HCT116 (cell line): ENCODE measurements around the gene TGFBRAP1. TPM values are rescaled to one million over a fixed set of nuclear protein-coding genes. Genes with fewer than 3 reads are reported as not detected.

ENCODE experiments used
- ATAC-seq: fragments of 200-7000 bp; cut with Tn5 transposase; 2 replicates; pipeline ENCODE4 v1.9.1; 2020; ENCODE audit warnings: mild to moderate bottlenecking, moderate library complexity
- BruUV-seq: library from RNA; stranded (reverse); fragments of 400-500 nt; replicated peaks from 2 replicates; lab custom pipeline; 2021; lab: Mats Ljungman, UMichigan
- CTCF ChIA-PET: fragments of 300-600 bp; sonication (Branson Sonifier 250); formaldehyde crosslinking; loops from one replicate; lab custom pipeline; 2021; ENCODE audit warnings: antibody characterized with exemption; lab: Charles Lee
- POLR2A ChIA-PET: fragments of 300-600, 350-600 bp; sonication (Branson Sonifier 250); formaldehyde crosslinking; loops from one replicate; lab custom pipeline; 2021; ENCODE audit warnings: antibody characterized with exemption; lab: Charles Lee
- RAD21 ChIA-PET, 2 experiments: fragments of 300-600 bp; sonication (Branson Sonifier 250); formaldehyde crosslinking; loops; one replicate each; lab custom pipeline; 2023; ENCODE audit warnings: low total read pairs in 2 of 2; ENCODE audit not compliant: uncharacterized antibody in 2 of 2, unreplicated experiment in 2 of 2, low non-redundant PET in 1 of 2; lab: Charles Lee
- DNase-seq: peaks from one replicate; pipeline ENCODE4 v3.0.0-alpha.2; 2010; ENCODE audit warnings: low read depth, low spot score
- H2AFZ ChIP-seq: fragments of 200-600 bp; shearing (Covaris generic), sonication (generic); 2 replicates; pipeline ENCODE4 v1.6.1; 2017; ENCODE audit warnings: low read depth, mixed run types, mixed read lengths, antibody characterized with exemption, low read length; ENCODE audit not compliant: poor library complexity, severe bottlenecking
- H3K27ac ChIP-seq: 2 replicates; pipeline ENCODE4 v1.5.1; 2012; ENCODE audit warnings: low read depth, low read length
- H3K27me3 ChIP-seq: fragments of 200-600 bp; sonication (generic); 2 replicates; pipeline ENCODE4 v1.6.1; 2016; ENCODE audit warnings: mixed run types, low read length, mixed read lengths; ENCODE audit not compliant: insufficient read depth
- H3K36me3 ChIP-seq, 2 experiments: fragments of 200-500 bp in 1 of 2; fragments of 200-600 bp in 1 of 2; sonication (Bioruptor generic) in 1 of 2; sonication (generic) in 1 of 2; 2 replicates each; pipeline versions ENCODE4 v1.5.1 to v1.6.1; 2014 to 2016; ENCODE audit warnings: low read length in 2 of 2, inconsistent platforms in 1 of 2, mixed read lengths in 1 of 2, mixed run types in 1 of 2; ENCODE audit not compliant: insufficient read depth in 2 of 2, control insufficient read depth in 1 of 2
- H3K4me1 ChIP-seq, 2 experiments: fragments of 200-600 bp in 1 of 2; sonication (generic) in 1 of 2; 2 replicates each; pipeline versions ENCODE4 v1.5.1 to v1.6.1; 2012 to 2017; ENCODE audit warnings: low read length in 2 of 2, inconsistent platforms in 1 of 2, mild to moderate bottlenecking in 1 of 2, mixed read lengths in 1 of 2, mixed run types in 1 of 2, moderate library complexity in 1 of 2; ENCODE audit not compliant: insufficient read depth in 2 of 2, control insufficient read depth in 1 of 2
- H3K4me2 ChIP-seq: fragments of 200-600 bp; sonication (generic); 2 replicates; pipeline ENCODE4 v1.6.1; 2017; ENCODE audit warnings: mixed run types, low read length, mixed read lengths
- H3K4me3 ChIP-seq, 2 experiments: fragments of 200-600 bp in 1 of 2; sonication (generic) in 1 of 2; replicated peaks in 1 of 2; 2 replicates each; pipeline ENCODE4 v1.5.1; 2011 to 2016; ENCODE audit warnings: low read length in 2 of 2, control low read depth in 1 of 2, low read depth in 1 of 2, mild to moderate bottlenecking in 1 of 2, mixed read lengths in 1 of 2, mixed run types in 1 of 2
- H3K79me2 ChIP-seq: fragments of 200-600 bp; sonication (generic); 2 replicates; pipeline ENCODE4 v1.6.1; 2017; ENCODE audit warnings: mild to moderate bottlenecking, mixed run types, low read length, moderate library complexity, mixed read lengths; ENCODE audit not compliant: insufficient read depth
- H3K9ac ChIP-seq: fragments of 200-600 bp; sonication (generic); 2 replicates; pipeline ENCODE4 v1.6.1; 2016; ENCODE audit warnings: low read length, mixed read lengths
- H3K9me2 ChIP-seq: fragments of 200-600 bp; sonication (generic), shearing (Covaris generic); 2 replicates; pipeline ENCODE4 v1.6.1; 2017; ENCODE audit warnings: mixed run types, mild to moderate bottlenecking, moderate library complexity; ENCODE audit not compliant: insufficient read depth
- H3K9me3 ChIP-seq, 2 experiments: fragments of 200-500 bp in 1 of 2; fragments of 200-600 bp in 1 of 2; sonication (Bioruptor generic) in 1 of 2; sonication (generic) in 1 of 2; 2 replicates each; pipeline ENCODE4 v1.6.1; 2014 to 2017; ENCODE audit warnings: low read length in 2 of 2, mixed read lengths in 2 of 2, inconsistent platforms in 1 of 2, low read depth in 1 of 2, mild to moderate bottlenecking in 1 of 2, mixed run types in 1 of 2, moderate library complexity in 1 of 2; ENCODE audit not compliant: control insufficient read depth in 1 of 2, insufficient read depth in 1 of 2
- H4K20me1 ChIP-seq: fragments of 200-600 bp; sonication (generic), shearing (Covaris generic); 2 replicates; pipeline ENCODE4 v1.6.1; 2017; ENCODE audit warnings: mixed run types, mild to moderate bottlenecking, moderate library complexity; ENCODE audit not compliant: insufficient read depth
- ATF3 ChIP-seq: IDR thresholded peaks from 2 replicates; pipeline ENCODE4 v1.6.1; 2012
- CTCF ChIP-seq, 3 experiments: fragments of 200-600 bp in 1 of 3; sonication (generic) in 1 of 3; IDR thresholded peaks in 2 of 3; conservative IDR thresholded peaks in 1 of 3; 2 replicates each; pipeline ENCODE4 v1.5.1; 2012 to 2017; ENCODE audit warnings: low read depth in 2 of 3, low read length in 2 of 3, antibody characterized with exemption in 1 of 3, borderline replicate concordance in 1 of 3, control low read depth in 1 of 3, mild to moderate bottlenecking in 1 of 3, mixed read lengths in 1 of 3, mixed run types in 1 of 3, moderate library complexity in 1 of 3; ENCODE audit not compliant: insufficient read depth in 1 of 3
- EGR1 ChIP-seq: IDR thresholded peaks from 2 replicates; pipeline ENCODE4 v1.6.1; 2012; ENCODE audit warnings: low read depth
- ELF1 ChIP-seq: IDR thresholded peaks from 2 replicates; pipeline ENCODE4 v1.6.1; 2012; ENCODE audit warnings: low read depth, borderline replicate concordance
- EZH2 ChIP-seq: fragments of 200-600 bp; sonication (generic); IDR thresholded peaks from 2 replicates; pipeline ENCODE4 v1.6.1; 2017; ENCODE audit warnings: antibody characterized with exemption, mixed run types
- EZH2phosphoT487 ChIP-seq: fragments of 200-600 bp; IDR thresholded peaks from 2 replicates; pipeline ENCODE4 v1.6.1; 2018; ENCODE audit warnings: antibody characterized with exemption, borderline replicate concordance
- JUND ChIP-seq: IDR thresholded peaks from 2 replicates; pipeline ENCODE4 v1.6.1; 2012
- POLR2AphosphoS5 ChIP-seq: IDR thresholded peaks from 2 replicates; pipeline ENCODE4 v1.6.1; 2011; ENCODE audit warnings: mild to moderate bottlenecking, low read depth, low read length, moderate library complexity
- RAD21 ChIP-seq: IDR thresholded peaks from 2 replicates; pipeline ENCODE4 v1.6.1; 2012; ENCODE audit warnings: low read depth, mild to moderate bottlenecking
- REST ChIP-seq: IDR thresholded peaks from 2 replicates; pipeline ENCODE4 v1.6.1; 2012; ENCODE audit warnings: low read depth
- SIN3A ChIP-seq: IDR thresholded peaks from 2 replicates; pipeline ENCODE4 v1.6.1; 2012; ENCODE audit warnings: low read depth
- TCF7L2 ChIP-seq: IDR thresholded peaks from 2 replicates; pipeline ENCODE4 v1.7.0; 2011; ENCODE audit warnings: borderline replicate concordance, inconsistent platforms; ENCODE audit not compliant: insufficient read depth, insufficient read length; ENCODE audit errors: extremely low read depth
- ZBTB33 ChIP-seq: IDR thresholded peaks from 2 replicates; pipeline ENCODE4 v1.6.1; 2011; ENCODE audit warnings: mild to moderate bottlenecking, low read length, moderate library complexity; ENCODE audit not compliant: insufficient replicate concordance; ENCODE audit errors: extremely low read depth
- ZFX ChIP-seq: fragments of 450-650 bp; IDR thresholded peaks from 2 replicates; pipeline ENCODE4 v1.6.1; 2017
- intact Hi-C: fragments of 100-400 bp; cut with micrococcal nuclease; formaldehyde crosslinking; loops from 2 replicates; pipeline ENCODE4 v1.10.0; 2022
- total RNA-seq: library from RNA; stranded (reverse); gene quantifications from one replicate; pipeline ENCODE4 v1.2.1, GENCODE V29; 2021; ENCODE audit not compliant: unreplicated experiment

Gene TGFBRAP1
- total RNA-seq, 1 experiment from 2014 or later = 18.3 TPM

- no peak for TF ChIP-seq CTCF (IDR thresholded peaks at IDR 0.05 in 2 of 3, conservative IDR thresholded peaks at IDR 0.05 in 1 of 3; ENCODE audit: borderline replicate concordance in 1 of 3, insufficient read depth in 1 of 3, low read depth in 2 of 3, low read length in 2 of 3)
- no peak for TF ChIP-seq RAD21
- TF ChIP-seq JUND = no peak
- no peak for TF ChIP-seq ELF1
These were observed 5.4 kb downstream of the TGFBRAP1 start (continued) for GRCh38 chr2:105324101-105324500.

GRCh38 chr2:105323111-105323510 is 6.4 kb downstream of the TGFBRAP1 start:
- Histone ChIP-seq H3K36me3 (no peaks in the 10 kb centered on the region), H3K27ac (no peak overlapping the region), H3K4me3 (no peak overlapping the region), H3K9ac (no peak overlapping the region), H3K27me3 (no peaks in the 10 kb centered on the region), H3K4me2 (no peak overlapping the region), H3K9me3 (no peaks in the 10 kb centered on the region), H3K4me1 (peaks cover 4 to 8% of the 10 kb centered on the region in 2 experiments; a peak in 3 of 4 replicates), H2AFZ (no peak overlapping the region), H4K20me1 (no peaks in the 10 kb centered on the region), H3K79me2 (peaks cover 84% of the 10 kb centered on the region), H3K9me2 (no peaks in the 10 kb centered on the region)
- intact Hi-C loops = no loop called here
- POLR2A ChIA-PET = no interaction called here
- no peak for TF ChIP-seq EZH2phosphoT487
- no peak for TF ChIP-seq TCF7L2
- TF ChIP-seq SIN3A = no peak
- TF ChIP-seq EZH2 = no peak
- TF ChIP-seq ZBTB33 = no peak
- no peak for TF ChIP-seq EGR1
- TF ChIP-seq JUND = no peak
- no peak for TF ChIP-seq ZFX
- TF ChIP-seq ATF3 = no peak
- TF ChIP-seq REST = no peak
- no peak for TF ChIP-seq POLR2AphosphoS5
- ATAC-seq (no peak), DNase-seq (no peak)
- CTCF ChIA-PET = no interaction called here
- RAD21 ChIA-PET = no interaction called here
- no TSS peak for BruUV-seq
